Neural progenitor cell (in vitro differentiated cells): ENCODE measurements around the gene C9orf50. TPM values are rescaled to one million over a fixed set of nuclear protein-coding genes. Genes with fewer than 3 reads are reported as not detected.
A peak's percentile ranks its signal among the peaks of the same experiment; 100 is the strongest.

Experiments
- DNase-seq: peaks from one replicate; pipeline ENCODE4 v3.0.0-alpha.2; 2016; ENCODE audit warnings: low spot score
- H2AFZ ChIP-seq: fragments of 200-600 bp; sonication (generic); replicated peaks from 2 replicates; pipeline ENCODE4 v1.6.1; 2016; ENCODE audit warnings: antibody characterized with exemption
- H3F3A ChIP-seq: fragments of 200-600 bp; sonication (generic); 2 replicates; pipeline ENCODE4 v1.6.1; 2016; ENCODE audit warnings: antibody characterized with exemption, low read depth
- H3K27ac ChIP-seq: fragments of 200-600 bp; sonication (generic); 2 replicates; pipeline ENCODE4 v1.5.1; 2016; ENCODE audit warnings: mild to moderate bottlenecking
- H3K27me3 ChIP-seq: fragments of 200-600 bp; sonication (generic); 2 replicates; pipeline ENCODE4 v1.6.1; 2016; ENCODE audit warnings: mild to moderate bottlenecking, moderate library complexity
- H3K36me3 ChIP-seq: fragments of 200-600 bp; sonication (generic); 2 replicates; pipeline ENCODE4 v1.5.1; 2016
- H3K4me1 ChIP-seq: fragments of 200-600 bp; sonication (generic); 2 replicates; pipeline ENCODE4 v1.6.1; 2016; ENCODE audit warnings: mixed run types
- H3K4me2 ChIP-seq: fragments of 200-600 bp; sonication (generic); 2 replicates; pipeline ENCODE4 v1.6.1; 2016
- H3K4me3 ChIP-seq: fragments of 200-600 bp; sonication (generic); 2 replicates; pipeline ENCODE4 v1.5.1; 2016
- H3K79me2 ChIP-seq: fragments of 200-600 bp; sonication (generic); 2 replicates; pipeline ENCODE4 v1.6.1; 2016; ENCODE audit warnings: low read depth
- H3K9ac ChIP-seq: fragments of 200-600 bp; sonication (generic); 2 replicates; pipeline ENCODE4 v1.6.1; 2016
- H3K9me3 ChIP-seq: fragments of 200-600 bp; sonication (generic); 2 replicates; pipeline ENCODE4 v1.5.1; 2016; ENCODE audit warnings: low read depth
- H4K20me1 ChIP-seq: fragments of 200-600 bp; sonication (generic); 2 replicates; pipeline ENCODE4 v1.6.1; 2016; ENCODE audit warnings: low read depth
- H3K27ac Mint-ChIP-seq: 3 replicates; pipeline ENCODE4 v1.8.0; 2021; ENCODE audit warnings: mixed read lengths
- H3K27me3 Mint-ChIP-seq: 2 replicates; pipeline ENCODE4 v1.8.0; 2022; ENCODE audit warnings: low read depth, mild to moderate bottlenecking, inconsistent platforms, moderate library complexity, mixed read lengths; ENCODE audit not compliant: insufficient read depth
- H3K36me3 Mint-ChIP-seq: 3 replicates; pipeline ENCODE4 v1.8.0; 2021; ENCODE audit warnings: mixed read lengths
- H3K4me1 Mint-ChIP-seq: 3 replicates; pipeline ENCODE4 v1.8.0; 2021; ENCODE audit warnings: mixed read lengths
- H3K4me3 Mint-ChIP-seq: 3 replicates; pipeline ENCODE4 v1.8.0; 2021; ENCODE audit warnings: mild to moderate bottlenecking, moderate library complexity, mixed read lengths
- H3K9me3 Mint-ChIP-seq: 3 replicates; pipeline ENCODE4 v1.8.0; 2020; ENCODE audit warnings: mixed read lengths
- EZH2 ChIP-seq: fragments of 200-600 bp; sonication (generic); IDR thresholded peaks from 2 replicates; pipeline ENCODE4 v1.6.1; 2017; ENCODE audit warnings: antibody characterized with exemption, mild to moderate bottlenecking, moderate library complexity
- EZH2phosphoT487 ChIP-seq: fragments of 200-600 bp; sonication (generic); IDR thresholded peaks from 2 replicates; pipeline ENCODE4 v1.6.1; 2017; ENCODE audit warnings: antibody characterized with exemption
- total RNA-seq: library from RNA; depleted of rRNA; stranded (reverse); fragments of >200 nt; gene quantifications from 2 replicates; pipeline ENCODE4 v1.2.3, GENCODE V29; 2015; ENCODE audit warnings: low replicate concordance
- TF ChIP-seq, protein P1 (sequence below): fragments of 200-600 bp; sonication (generic); IDR thresholded peaks from 2 replicates; pipeline ENCODE4 v1.5.1; 2017; ENCODE audit warnings: antibody characterized with exemption, mild to moderate bottlenecking

C9orf50 gene
- total RNA-seq, 1 donor from 2014 or later = not detected

DNA sequence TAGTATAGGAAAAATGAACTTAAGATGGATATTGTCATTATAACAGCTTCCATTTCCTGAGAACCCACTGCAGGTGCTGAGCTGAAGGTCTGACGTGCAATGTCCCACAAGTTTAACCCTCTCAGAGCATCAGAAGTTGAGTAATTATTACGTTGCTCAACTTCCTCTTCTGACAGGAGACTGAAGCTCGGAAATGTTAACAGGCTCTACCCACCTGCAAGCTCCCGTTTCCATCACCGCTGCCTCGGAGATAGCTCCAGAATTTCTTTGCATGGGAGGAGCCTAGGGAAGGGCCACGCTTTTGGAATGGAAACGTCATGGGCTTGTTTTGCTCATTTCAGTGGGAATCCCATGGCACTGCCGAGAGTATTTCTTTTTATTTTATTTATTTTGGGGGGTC lies 4.0 kb upstream of the C9orf50 start:
- Histone ChIP-seq H3K9me3 (no peaks in the 10 kb centered on the region), H2AFZ (no peak overlapping the region), H3K4me1 (peaks cover 19% of the 10 kb centered on the region), H3K36me3 (no peaks in the 10 kb centered on the region), H3F3A (peaks cover 9% of the 10 kb centered on the region), H3K79me2 (peaks cover 40% of the 10 kb centered on the region), H3K9ac (no peak overlapping the region), H3K4me2 (no peak overlapping the region), H4K20me1 (peaks cover 39% of the 10 kb centered on the region), H3K27me3 (peaks cover 21% of the 10 kb centered on the region), H3K4me3 (no peak overlapping the region), H3K27ac (no peak overlapping the region)
- Mint-ChIP-seq H3K27ac (no peak overlapping the region), H3K27me3 (peaks cover 12% of the 10 kb centered on the region), H3K4me3 (peak overlapping the region; percentile 88), H3K9me3 (no peaks in the 10 kb centered on the region), H3K4me1 (peaks cover 52% of the 10 kb centered on the region), H3K36me3 (peaks cover 4% of the 10 kb centered on the region)
- TF ChIP-seq, protein P1, sequence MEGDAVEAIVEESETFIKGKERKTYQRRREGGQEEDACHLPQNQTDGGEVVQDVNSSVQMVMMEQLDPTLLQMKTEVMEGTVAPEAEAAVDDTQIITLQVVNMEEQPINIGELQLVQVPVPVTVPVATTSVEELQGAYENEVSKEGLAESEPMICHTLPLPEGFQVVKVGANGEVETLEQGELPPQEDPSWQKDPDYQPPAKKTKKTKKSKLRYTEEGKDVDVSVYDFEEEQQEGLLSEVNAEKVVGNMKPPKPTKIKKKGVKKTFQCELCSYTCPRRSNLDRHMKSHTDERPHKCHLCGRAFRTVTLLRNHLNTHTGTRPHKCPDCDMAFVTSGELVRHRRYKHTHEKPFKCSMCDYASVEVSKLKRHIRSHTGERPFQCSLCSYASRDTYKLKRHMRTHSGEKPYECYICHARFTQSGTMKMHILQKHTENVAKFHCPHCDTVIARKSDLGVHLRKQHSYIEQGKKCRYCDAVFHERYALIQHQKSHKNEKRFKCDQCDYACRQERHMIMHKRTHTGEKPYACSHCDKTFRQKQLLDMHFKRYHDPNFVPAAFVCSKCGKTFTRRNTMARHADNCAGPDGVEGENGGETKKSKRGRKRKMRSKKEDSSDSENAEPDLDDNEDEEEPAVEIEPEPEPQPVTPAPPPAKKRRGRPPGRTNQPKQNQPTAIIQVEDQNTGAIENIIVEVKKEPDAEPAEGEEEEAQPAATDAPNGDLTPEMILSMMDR = no peak
- TF ChIP-seq EZH2phosphoT487 (no peak), EZH2 (no peak)
- no peak for DNase-seq

DNA sequence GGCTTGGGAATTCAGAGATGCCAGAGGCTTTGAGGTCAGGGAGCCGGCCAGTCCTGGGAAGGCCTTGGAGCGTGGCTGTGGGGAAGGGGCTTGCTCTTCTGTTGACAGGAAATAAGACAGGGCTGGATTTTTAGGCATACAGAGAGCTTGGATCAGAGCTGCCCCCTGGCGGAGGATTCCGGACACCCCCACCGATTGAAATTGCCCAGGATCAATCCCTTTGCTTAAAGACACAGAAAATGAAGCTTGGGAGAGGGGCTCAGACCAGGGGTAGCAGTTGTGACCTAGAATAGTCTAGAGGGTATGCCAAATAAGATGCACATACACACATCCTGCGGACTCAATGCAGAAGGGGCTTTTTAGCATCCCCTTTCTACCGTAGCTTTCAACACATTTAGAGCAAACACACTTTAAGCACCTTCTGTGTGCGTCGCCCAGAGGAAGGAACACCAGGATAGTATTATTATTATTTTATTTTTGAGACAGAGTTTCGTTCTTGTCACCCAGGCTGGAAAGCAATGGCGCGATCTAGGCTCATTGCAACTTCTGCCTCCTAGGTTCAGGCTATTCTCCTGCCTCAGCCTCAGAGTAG lies 3.4 kb upstream of the C9orf50 start:
- Histone ChIP-seq H2AFZ (no peak overlapping the region), H3K79me2 (peaks cover 33% of the 10 kb centered on the region), H4K20me1 (peaks cover 32% of the 10 kb centered on the region), H3K4me2 (no peak overlapping the region), H3K4me1 (peaks cover 19% of the 10 kb centered on the region), H3K4me3 (no peak overlapping the region), H3K27ac (no peak overlapping the region), H3K36me3 (no peaks in the 10 kb centered on the region), H3K9ac (no peak overlapping the region), H3K27me3 (peaks cover 28% of the 10 kb centered on the region), H3F3A (peaks cover 15% of the 10 kb centered on the region), H3K9me3 (no peaks in the 10 kb centered on the region)
- TF ChIP-seq EZH2phosphoT487 = no peak
- TF ChIP-seq, protein P1 = peak; percentile 86
- peaks cover 16% of the 10 kb centered on the region for H3K27me3 Mint-ChIP-seq
- H3K36me3 Mint-ChIP-seq = peaks cover 4% of the 10 kb centered on the region
- no peaks in the 10 kb centered on the region for H3K9me3 Mint-ChIP-seq
- peak overlapping the region; percentile 80 for H3K4me3 Mint-ChIP-seq
- peaks cover 50% of the 10 kb centered on the region for H3K4me1 Mint-ChIP-seq
- DNase-seq = peak; percentile 83
- H3K27ac Mint-ChIP-seq = peak overlapping the region; percentile 88

DNA sequence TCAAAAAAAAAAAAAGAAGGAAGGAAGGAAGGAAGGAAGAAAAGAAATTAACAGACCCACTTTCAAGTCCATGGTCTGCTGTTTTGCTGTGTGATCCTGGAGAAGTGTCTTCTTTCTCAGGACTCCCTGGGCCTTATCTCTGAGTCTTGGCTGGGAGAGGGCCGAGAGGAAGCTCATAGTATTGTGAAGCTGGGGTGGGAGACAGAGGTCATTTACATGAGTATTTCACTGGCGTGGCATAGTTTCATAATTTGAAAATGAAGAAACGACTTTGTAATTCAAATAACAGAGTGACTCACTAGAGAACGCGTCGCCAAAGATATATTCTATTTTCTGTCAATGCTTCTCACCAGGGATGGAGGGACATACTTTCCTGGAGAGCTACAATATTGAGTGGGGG lies 2.4 kb upstream of the C9orf50 start:
- no peak overlapping the region for H2AFZ ChIP-seq
- peaks cover 19% of the 10 kb centered on the region for H3K4me1 ChIP-seq
- H3K4me2 ChIP-seq = no peak overlapping the region
- H3K27me3 ChIP-seq = peaks cover 38% of the 10 kb centered on the region
- peaks cover 1% of the 10 kb centered on the region for H3K36me3 Mint-ChIP-seq
- peaks cover 1% of the 10 kb centered on the region for H3K9me3 Mint-ChIP-seq
- H3K9ac ChIP-seq = no peak overlapping the region
- H3K4me1 Mint-ChIP-seq = peaks cover 46% of the 10 kb centered on the region
- peaks cover 20% of the 10 kb centered on the region for H3K27me3 Mint-ChIP-seq
- H3K36me3 ChIP-seq = no peaks in the 10 kb centered on the region
- H4K20me1 ChIP-seq = peaks cover 23% of the 10 kb centered on the region
- H3K79me2 ChIP-seq = peaks cover 24% of the 10 kb centered on the region
- H3K4me3 Mint-ChIP-seq = peak overlapping the region; percentile 13
- no peaks in the 10 kb centered on the region for H3K9me3 ChIP-seq
- DNase-seq = no peak
- H3K27ac Mint-ChIP-seq = no peak overlapping the region
- H3F3A ChIP-seq = peaks cover 17% of the 10 kb centered on the region
- H3K4me3 ChIP-seq = no peak overlapping the region
- TF ChIP-seq, protein P1 = no peak
- no peak for TF ChIP-seq EZH2phosphoT487
- no peak for TF ChIP-seq EZH2
- H3K27ac ChIP-seq = no peak overlapping the region
